Effector memory CD8-positive, alpha-beta T cell (primary cell): ENCODE results near the gene YTHDF1.

Experiments used
- ATAC-seq: fragments of 150-1000 bp; cut with Tn5 transposase; replicated peaks from 2 replicates; pipeline ENCODE4 v1.10.0; 2021; ENCODE audit warnings: mild to moderate bottlenecking, moderate library complexity
- DNase-seq, 3 experiments: peaks; one replicate each; pipeline ENCODE4 v3.0.0; 2021
- H3K27ac Mint-ChIP-seq, 2 donors: one replicate each; pipeline ENCODE4 v1.8.0; 2022; ENCODE audit warnings: mild to moderate bottlenecking in 2 of 2, mixed read lengths in 2 of 2, moderate library complexity in 2 of 2
- H3K27me3 Mint-ChIP-seq, 2 donors: one replicate each; pipeline ENCODE4 v1.8.0; 2022; ENCODE audit warnings: mixed read lengths in 2 of 2
- H3K36me3 Mint-ChIP-seq: one replicate; pipeline ENCODE4 v1.8.0; 2022; ENCODE audit warnings: mild to moderate bottlenecking, moderate library complexity, mixed read lengths; ENCODE audit not compliant: insufficient read depth
- H3K4me1 Mint-ChIP-seq, 2 donors: one replicate each; pipeline ENCODE4 v1.8.0; 2022; ENCODE audit warnings: low read depth in 2 of 2, mixed read lengths in 2 of 2
- H3K4me3 Mint-ChIP-seq, 2 donors: one replicate each; pipeline ENCODE4 v1.8.0; 2022; ENCODE audit warnings: mild to moderate bottlenecking in 2 of 2, mixed read lengths in 2 of 2, moderate library complexity in 2 of 2
- H3K9me3 Mint-ChIP-seq, 2 donors: one replicate each; pipeline ENCODE4 v1.8.0; 2022; ENCODE audit warnings: mixed read lengths in 2 of 2

Gene YTHDF1

GRCh38 chr20:63167918-63168520 lies 47.9 kb downstream of the YTHDF1 start:
- Mint-ChIP-seq H3K4me3 (no peak overlapping the region), H3K27ac (no peak overlapping the region), H3K27me3 (peaks cover 32 to 48% of the 10 kb centered on the region in 2 donors), H3K36me3 (no peaks in the 10 kb centered on the region), H3K9me3 (no peaks in the 10 kb centered on the region), H3K4me1 (peaks cover 0 to 2% of the 10 kb centered on the region in 2 donors)
- ATAC-seq (no peak), DNase-seq (no peak)

- DNase-seq (no peak), ATAC-seq (no peak)
- H3K36me3 Mint-ChIP-seq = no peaks in the 10 kb centered on the region
- H3K9me3 Mint-ChIP-seq = no peaks in the 10 kb centered on the region
- H3K27me3 Mint-ChIP-seq = peaks cover 30 to 49% of the 10 kb centered on the region in 2 donors
- no peak overlapping the region for H3K4me3 Mint-ChIP-seq
- H3K27ac Mint-ChIP-seq = no peak overlapping the region
- peaks cover 0 to 2% of the 10 kb centered on the region in 2 donors for H3K4me1 Mint-ChIP-seq
These were observed 48.7 kb downstream of the YTHDF1 start for GRCh38 chr20:63167026-63167917.

GRCh38 chr20:63166193-63167020 lies 49.5 kb downstream of the YTHDF1 start:
- Mint-ChIP-seq H3K4me3 (no peak overlapping the region), H3K27ac (no peak overlapping the region), H3K27me3 (peaks cover 26 to 48% of the 10 kb centered on the region in 2 donors), H3K4me1 (peaks cover 0 to 2% of the 10 kb centered on the region in 2 donors), H3K36me3 (no peaks in the 10 kb centered on the region), H3K9me3 (no peaks in the 10 kb centered on the region)
- DNase-seq = no peak
- ATAC-seq = no peak

- H3K9me3 Mint-ChIP-seq = no peaks in the 10 kb centered on the region
- no peak overlapping the region for H3K4me3 Mint-ChIP-seq
- peaks cover 24 to 48% of the 10 kb centered on the region in 2 donors for H3K27me3 Mint-ChIP-seq
- H3K27ac Mint-ChIP-seq = no peak overlapping the region
- H3K4me1 Mint-ChIP-seq = peaks cover 0 to 2% of the 10 kb centered on the region in 2 donors
- no peak for ATAC-seq
- DNase-seq = no peak
- no peaks in the 10 kb centered on the region for H3K36me3 Mint-ChIP-seq
These were observed 50.4 kb downstream of the YTHDF1 start for GRCh38 chr20:63165356-63166192.

GRCh38 chr20:63164484-63165355 lies 51.2 kb downstream of the YTHDF1 start:
- ATAC-seq (no peak), DNase-seq (no peak)
- Mint-ChIP-seq H3K9me3 (no peaks in the 10 kb centered on the region), H3K36me3 (no peaks in the 10 kb centered on the region), H3K27ac (no peak overlapping the region), H3K4me3 (no peak overlapping the region), H3K27me3 (peaks cover 19 to 39% of the 10 kb centered on the region in 2 donors), H3K4me1 (peaks cover 0 to 2% of the 10 kb centered on the region in 2 donors)

GRCh38 chr20:63163596-63164483 lies 52.1 kb downstream of the YTHDF1 start:
- H3K9me3 Mint-ChIP-seq = no peaks in the 10 kb centered on the region
- H3K27ac Mint-ChIP-seq = no peak overlapping the region
- H3K4me1 Mint-ChIP-seq = peaks cover 0 to 2% of the 10 kb centered on the region in 2 donors
- ATAC-seq (no peak), DNase-seq (no peak)
- H3K27me3 Mint-ChIP-seq = peaks cover 20 to 40% of the 10 kb centered on the region in 2 donors
- no peaks in the 10 kb centered on the region for H3K36me3 Mint-ChIP-seq
- no peak overlapping the region for H3K4me3 Mint-ChIP-seq

GRCh38 chr20:63163171-63163570 lies 52.8 kb downstream of the YTHDF1 start:
- peaks cover 20 to 47% of the 10 kb centered on the region in 2 donors for H3K27me3 Mint-ChIP-seq
- H3K9me3 Mint-ChIP-seq = no peaks in the 10 kb centered on the region
- no peak overlapping the region for H3K4me3 Mint-ChIP-seq
- H3K27ac Mint-ChIP-seq = no peak overlapping the region
- ATAC-seq (no peak), DNase-seq (no peak)
- H3K36me3 Mint-ChIP-seq = no peaks in the 10 kb centered on the region
- H3K4me1 Mint-ChIP-seq = peaks cover 0 to 2% of the 10 kb centered on the region in 2 donors

- no peak for DNase-seq
- Mint-ChIP-seq H3K9me3 (no peaks in the 10 kb centered on the region), H3K36me3 (no peaks in the 10 kb centered on the region), H3K4me3 (no peak overlapping the region), H3K4me1 (peaks cover 0 to 2% of the 10 kb centered on the region in 2 donors), H3K27ac (no peak overlapping the region), H3K27me3 (peaks cover 20 to 49% of the 10 kb centered on the region in 2 donors)
- ATAC-seq = no peak
These were observed 53.6 kb downstream of the YTHDF1 start for GRCh38 chr20:63162206-63162795.

- H3K27ac Mint-ChIP-seq = no peak overlapping the region
- DNase-seq = no peak
- ATAC-seq = no peak
- peaks cover 24 to 53% of the 10 kb centered on the region in 2 donors for H3K27me3 Mint-ChIP-seq
- no peaks in the 10 kb centered on the region for H3K9me3 Mint-ChIP-seq
- no peaks in the 10 kb centered on the region for H3K36me3 Mint-ChIP-seq
- H3K4me1 Mint-ChIP-seq = peaks cover 0 to 2% of the 10 kb centered on the region in 2 donors
- H3K4me3 Mint-ChIP-seq = no peak overlapping the region
These were observed 54.7 kb downstream of the YTHDF1 start for GRCh38 chr20:63161176-63161651.

- peaks cover 0 to 2% of the 10 kb centered on the region in 2 donors for H3K4me1 Mint-ChIP-seq
- no peak for DNase-seq
- H3K27me3 Mint-ChIP-seq = peaks cover 29 to 58% of the 10 kb centered on the region in 2 donors
- no peak overlapping the region for H3K4me3 Mint-ChIP-seq
- no peak for ATAC-seq
- H3K27ac Mint-ChIP-seq = no peak overlapping the region
- no peaks in the 10 kb centered on the region for H3K36me3 Mint-ChIP-seq
- H3K9me3 Mint-ChIP-seq = no peaks in the 10 kb centered on the region
These were observed 55.2 kb downstream of the YTHDF1 start for GRCh38 chr20:63160641-63161175.
